Stimulated activated CD8-positive, alpha-beta memory T cell treated with anti-CD3 and anti-CD28 coated beads, Interleukin-7, amount 100 ng/mL, for 48 hours (primary cell): ENCODE data around the gene BCDIN3D.
"Not testable (repeated sequence)": the region's sequence is repeated elsewhere in the genome, so short reads cannot be mapped to it uniquely, and the experiment has no call there.

Source experiments
- DNase-seq, 2 donors: peaks; one replicate each; pipeline ENCODE4 v3.0.0-alpha.2; 2020; ENCODE audit warnings: low read depth in 1 of 2; ENCODE audit errors: extremely low read depth in 1 of 2

BCDIN3D gene

GRCh38 chr12:49842519-49843352 lies at the start of gene BCDIN3D:
TSS of gene BCDIN3D (minus strand) at chr12:49843106. CDS start at chr12:49843087, 19 bp downstream.
- DNase-seq: peak; percentile 90 to 91

- no peak for DNase-seq
Measured at GRCh38 chr12:49892084-49892731, 49.3 kb upstream of the BCDIN3D start.

GRCh38 chr12:49891476-49891875 lies 48.6 kb upstream of the BCDIN3D start:
- DNase-seq: no peak

GRCh38 chr12:49891012-49891411 lies 48.1 kb upstream of the BCDIN3D start:
- DNase-seq: no peak

GRCh38 chr12:49890096-49890461 lies 47.2 kb upstream of the BCDIN3D start:
- no peak for DNase-seq

- no peak for DNase-seq
Measured at GRCh38 chr12:49889361-49890095, 46.6 kb upstream of the BCDIN3D start.

GRCh38 chr12:49888461-49889151 lies 45.7 kb upstream of the BCDIN3D start:
- DNase-seq: no peak

- no peak for DNase-seq
Measured at GRCh38 chr12:49887536-49888401, 44.9 kb upstream of the BCDIN3D start.

- DNase-seq: no peak
Measured at GRCh38 chr12:49887091-49887490, 44.2 kb upstream of the BCDIN3D start.

- no peak for DNase-seq
Measured at GRCh38 chr12:49885663-49886461, 43.0 kb upstream of the BCDIN3D start.

GRCh38 chr12:49885118-49885517 lies 42.2 kb upstream of the BCDIN3D start:
- no peak for DNase-seq

- no peak for DNase-seq
Measured at GRCh38 chr12:49882851-49883464, 40.1 kb upstream of the BCDIN3D start.

- no peak for DNase-seq
Measured at GRCh38 chr12:49882248-49882850, 39.4 kb upstream of the BCDIN3D start.

- no peak for DNase-seq
Measured at GRCh38 chr12:49881415-49882247, 38.7 kb upstream of the BCDIN3D start.

GRCh38 chr12:49880756-49881414 lies 38.0 kb upstream of the BCDIN3D start:
- no peak for DNase-seq

GRCh38 chr12:49879065-49879464 lies 36.2 kb upstream of the BCDIN3D start:
- DNase-seq: not testable (repeated sequence)

- DNase-seq: no peak
Measured at GRCh38 chr12:49878021-49878420, 35.1 kb upstream of the BCDIN3D start.
